GM12878 (cell line): ENCODE data around the gene MEG3. TPM values are rescaled to one million over a fixed set of nuclear protein-coding genes. Genes with fewer than 3 reads are reported as not detected.

Experiments
- ATAC-seq: fragments of 200-7000 bp; cut with Tn5 transposase; 3 replicates; pipeline ENCODE4 v1.9.1; 2020; ENCODE audit warnings: mild to moderate bottlenecking, moderate library complexity
- BruUV-seq: library from RNA; stranded (reverse); fragments of 400-500 nt; replicated peaks from 2 replicates; lab custom pipeline; 2021; lab: Mats Ljungman, UMichigan
- CTCF ChIA-PET: fragments of 300-600 bp; sonication (Branson Sonifier 250); formaldehyde crosslinking; extraction: SDS; loops from one replicate; lab custom pipeline; 2021; ENCODE audit warnings: inconsistent platforms; lab: Yijun Ruan, JAX
- POLR2A ChIA-PET: fragments of 350-600 bp; formaldehyde crosslinking; extraction: SDS; loops from one replicate; lab custom pipeline; 2021; ENCODE audit warnings: inconsistent platforms; lab: Charles Lee
- RAD21 ChIA-PET: fragments of 300-600 bp; sonication (Branson Sonifier 250); formaldehyde crosslinking; loops from one replicate; lab custom pipeline; 2023; ENCODE audit warnings: antibody characterized with exemption; ENCODE audit not compliant: unreplicated experiment; lab: Charles Lee
- SMC1A ChIA-PET: fragments of 300-600 bp; sonication (Branson Sonifier 250); formaldehyde crosslinking; loops from one replicate; lab custom pipeline; 2023; ENCODE audit not compliant: unreplicated experiment, uncharacterized antibody; lab: Charles Lee
- DNase-seq: peaks from one replicate; pipeline ENCODE4 v3.0.0-alpha.2; 2011; ENCODE audit warnings: low read depth, low spot score
- FAIRE-seq: peaks from 3 replicates; lab custom pipeline; 2011; peaks lifted over from hg19 to GRCh38; lab: Jason Lieb, UNC
- H2AFZ ChIP-seq: 2 replicates; pipeline ENCODE4 v1.6.0; 2011; ENCODE audit warnings: low read depth, low read length, control low read depth; ENCODE audit not compliant: control insufficient read depth
- H3K27ac ChIP-seq: 2 replicates; pipeline ENCODE4 v1.5.1; 2011; ENCODE audit warnings: control low read depth; ENCODE audit not compliant: control insufficient read depth, insufficient read depth
- H3K27me3 ChIP-seq, 2 experiments: replicated peaks in 1 of 2; 2 replicates each; pipeline versions ENCODE4 v1.6.0 to v1.6.1; 2011; ENCODE audit warnings: low read length in 1 of 2; ENCODE audit not compliant: control insufficient read depth in 2 of 2, insufficient read depth in 2 of 2
- H3K36me3 ChIP-seq, 2 experiments: 2 replicates each; pipeline ENCODE4 v1.5.1; 2011; ENCODE audit warnings: low read length in 1 of 2; ENCODE audit not compliant: control insufficient read depth in 2 of 2, insufficient read depth in 2 of 2
- H3K4me1 ChIP-seq: 2 replicates; pipeline ENCODE4 v1.6.1; 2011; ENCODE audit warnings: mild to moderate bottlenecking, low read length, moderate library complexity, mixed read lengths; ENCODE audit not compliant: control insufficient read depth, insufficient read depth
- H3K4me2 ChIP-seq: 2 replicates; pipeline ENCODE4 v1.6.0; 2011; ENCODE audit warnings: control low read depth; ENCODE audit not compliant: control insufficient read depth, insufficient read depth
- H3K4me3 ChIP-seq: fragments of 200-600 bp; sonication (generic); 2 replicates; pipeline ENCODE4 v1.5.1; 2016
- H3K79me2 ChIP-seq: 2 replicates; pipeline ENCODE4 v1.6.0; 2011; ENCODE audit warnings: low read length; ENCODE audit not compliant: control insufficient read depth, insufficient read depth
- H3K9ac ChIP-seq: 2 replicates; pipeline ENCODE4 v1.8.0; 2011; ENCODE audit warnings: low read length, control low read depth, mixed read lengths; ENCODE audit not compliant: control insufficient read depth, insufficient read depth
- H3K9me3 ChIP-seq: replicated peaks from 3 replicates; pipeline ENCODE4 v1.5.1; 2011; ENCODE audit warnings: mild to moderate bottlenecking, low read length; ENCODE audit not compliant: control insufficient read depth, insufficient read depth
- H4K20me1 ChIP-seq: 2 replicates; pipeline ENCODE4 v1.6.0; 2011; ENCODE audit not compliant: control insufficient read depth, insufficient read depth
- ATF7 ChIP-seq: fragments of 450-650 bp; IDR thresholded peaks from 2 replicates; pipeline ENCODE4 v1.6.1; 2016; ENCODE audit warnings: low read depth, mild to moderate bottlenecking
- BCL3 ChIP-seq: IDR thresholded peaks from 2 replicates; pipeline ENCODE4 v1.6.1; 2011; ENCODE audit warnings: borderline replicate concordance, low read depth, mild to moderate bottlenecking, moderate library complexity, low read length; ENCODE audit not compliant: insufficient read depth, poor library complexity, severe bottlenecking
- CBX3 ChIP-seq: fragments of 200-600 bp; sonication (generic); IDR thresholded peaks from 2 replicates; pipeline ENCODE4 v1.6.1; 2016; ENCODE audit warnings: low read depth, borderline replicate concordance
- HCFC1 ChIP-seq: fragments of 150-350 bp; IDR thresholded peaks from 2 replicates; pipeline ENCODE4 v1.6.1; 2014; ENCODE audit warnings: low read length
- MEF2B ChIP-seq: fragments of 450-650 bp; IDR thresholded peaks from 2 replicates; pipeline ENCODE4 v1.6.1; 2018; ENCODE audit warnings: mild to moderate bottlenecking, moderate library complexity; ENCODE audit not compliant: partially characterized antibody, poor library complexity, severe bottlenecking
- MTA2 ChIP-seq: fragments of 450-650 bp; IDR thresholded peaks from 2 replicates; pipeline ENCODE4 v1.6.1; 2016; ENCODE audit warnings: low read depth, mild to moderate bottlenecking, moderate library complexity
- MXI1 ChIP-seq: fragments of 150-350 bp; IDR thresholded peaks from 2 replicates; pipeline ENCODE4 v1.6.1; 2011; ENCODE audit warnings: low read depth, mild to moderate bottlenecking, inconsistent platforms, low read length, improper control_type of control experiment
- POLR2AphosphoS2 ChIP-seq: IDR thresholded peaks from 2 replicates; pipeline ENCODE4 v1.6.1; 2011; ENCODE audit warnings: low read depth, mild to moderate bottlenecking, low read length, improper control_type of control experiment, moderate library complexity
- SREBF1 ChIP-seq: IDR thresholded peaks from 2 replicates; pipeline ENCODE4 v1.6.1; 2012; ENCODE audit warnings: mild to moderate bottlenecking, low read length
- SREBF2 ChIP-seq: IDR thresholded peaks from 2 replicates; pipeline ENCODE4 v1.6.1; 2012; ENCODE audit warnings: mild to moderate bottlenecking, low read length
- WGBS: methylation state at CpG from one replicate; pipeline ENCODE4 v1.1.6; 2016; ENCODE audit warnings: low lambda C conversion rate; ENCODE audit not compliant: insufficient replicate concordance, insufficient coverage; ENCODE audit errors: missing lambda C conversion rate; 5-methylcytosine and 5-hydroxymethylcytosine counted together
- in situ Hi-C: fragments of 300-500 bp; cut with MboI; formaldehyde crosslinking; loops from 9 replicates; pipeline ENCODE4 v1.14.3; 2018; ENCODE audit warnings: mixed read lengths
- intact Hi-C: fragments of 100-400 bp; cut with micrococcal nuclease; formaldehyde crosslinking; loops from one replicate; pipeline ENCODE4 v1.14.2; 2022; ENCODE audit not compliant: unreplicated experiment
- polyA plus RNA-seq, 11 experiments: library from polyadenylated mRNA; depleted of rRNA in 4 of 11; unstranded in 6 of 11; stranded (reverse) in 5 of 11; fragments of >200 nt; fragmentation: Nextera tagmentation in 4 of 11; fragmentation: Illumina TruSeq in 1 of 11; extraction: Ambion mirVana in 4 of 11; extraction: Trizol in 1 of 11; gene quantifications; 1 replicate in 1 of 11; 2 replicates in 10 of 11; pipeline versions ENCODE4 v1.2.1 to v1.2.3, GENCODE V29; 2011 to 2016; ENCODE audit warnings: inconsistent platforms in 2 of 11, missing spikeins in 2 of 11, low read depth in 1 of 11
- total RNA-seq, 4 experiments: library from RNA; depleted of rRNA in 3 of 4; stranded (reverse); fragments of >200 nt in 3 of 4; fragmentation: Illumina TruSeq in 1 of 4; extraction: Trizol in 1 of 4; gene quantifications; 2 replicates each; pipeline versions ENCODE4 v1.2.1 to v1.2.3, GENCODE V29; 2013 to 2021

The MEG3 gene
- total and polyA plus RNA-seq, 10 of the 15 experiments (the other 5 are each of a cell fraction or from before 2014, with no cell fraction given) = 0.03 to 2.9 (median 0.95) TPM; not detected in 7

GRCh38 chr14:100834082-100834793, 8.3 kb downstream of the MEG3 start:
- Histone ChIP-seq H4K20me1 (no peaks in the 10 kb centered on the region), H3K79me2 (no peaks in the 10 kb centered on the region), H3K36me3 (no peaks in the 10 kb centered on the region), H3K4me2 (no peak overlapping the region), H2AFZ (no peak overlapping the region), H3K27ac (no peak overlapping the region), H3K4me1 (no peaks in the 10 kb centered on the region), H3K4me3 (no peak overlapping the region), H3K9me3 (no peaks in the 10 kb centered on the region), H3K9ac (no peak overlapping the region), H3K27me3 (no peaks in the 10 kb centered on the region; a peak in 2 of 4 replicates)
- DNase-seq = no peak
- BruUV-seq = no TSS peak
- ChIA-PET SMC1A (no interaction called here), RAD21 (no interaction called here), CTCF (interaction anchor here (1.3 kb wide), 1 partner anchor 16 kb away, joined by 4 read pairs; no protein-coding TSS in a partner anchor), POLR2A (no interaction called here)
- WGBS = 31% methylated on average over 15 of the region's 15 CpGs
- FAIRE-seq = no peak
- in situ Hi-C loops (no loop called here), intact Hi-C loops (no loop called here)
- no peak for ATAC-seq
- TF ChIP-seq SREBF2 (no peak), BCL3 (no peak), MTA2 (no peak), MXI1 (no peak), ATF7 (no peak), HCFC1 (no peak), SREBF1 (no peak), CBX3 (no peak), MEF2B (no peak), POLR2AphosphoS2 (no peak)
